Heart right ventricle (tissue), 16 donors: ENCODE measurements around the gene KCNRG. TPM values are rescaled to one million over a fixed set of nuclear protein-coding genes. Genes with fewer than 3 reads are reported as not detected.

ENCODE experiments used
- ATAC-seq, 8 donors: fragments of 200-7000 bp; cut with Tn5 transposase; one replicate each; pipeline ENCODE4 v1.9.1; 2020; ENCODE audit warnings: mild to moderate bottlenecking in 8 of 8, moderate library complexity in 8 of 8, moderate number of reproducible peaks in 1 of 8
- DNase-seq, 2 donors: peaks; one replicate each; pipeline ENCODE4 v3.0.0-alpha.2; 2020
- H3K27ac ChIP-seq, 10 donors: fragments of 200-600 bp; sonication (generic) in 2 of 10; one replicate each; pipeline versions ENCODE4 v1.5.0 to v1.8.0; 2020 to 2022; ENCODE audit warnings: mild to moderate bottlenecking in 3 of 10
- H3K27me3 ChIP-seq, 7 donors: fragments of 200-600 bp; one replicate each; pipeline ENCODE4 v1.8.0; 2021 to 2022; ENCODE audit warnings: mild to moderate bottlenecking in 2 of 7
- H3K36me3 ChIP-seq, 9 donors: fragments of 200-600 bp; sonication (generic) in 1 of 9; one replicate each; pipeline versions ENCODE4 v1.5.0 to v1.8.0; 2020 to 2022; ENCODE audit warnings: mild to moderate bottlenecking in 2 of 9
- H3K4me1 ChIP-seq, 9 donors: fragments of 200-600 bp; sonication (generic) in 1 of 9; one replicate each; pipeline versions ENCODE4 v1.5.0 to v1.8.0; 2020 to 2022; ENCODE audit warnings: mild to moderate bottlenecking in 4 of 9
- H3K4me3 ChIP-seq, 10 donors: fragments of 200-600 bp; sonication (generic) in 2 of 10; one replicate each; pipeline versions ENCODE4 v1.5.0 to v1.8.0; 2020 to 2022; ENCODE audit warnings: mild to moderate bottlenecking in 7 of 10, moderate library complexity in 2 of 10
- H3K9me3 ChIP-seq, 11 donors: fragments of 200-600 bp in 10 of 11; sonication (generic) in 2 of 11; one replicate each; pipeline versions ENCODE4 v1.5.0 to v1.8.0; 2013 to 2022; ENCODE audit warnings: mild to moderate bottlenecking in 2 of 11, control low read depth in 1 of 11, moderate library complexity in 1 of 11
- CTCF ChIP-seq, 9 donors: fragments of 200-600 bp; sonication (generic) in 2 of 9; IDR thresholded peaks; one replicate each; pipeline versions ENCODE4 v1.5.0 to v1.8.0; 2021 to 2022; ENCODE audit warnings: antibody characterized with exemption in 9 of 9, mild to moderate bottlenecking in 5 of 9, moderate library complexity in 1 of 9
- WGBS, 2 donors: extraction: QIAGEN DNeasy Blood & Tissue Kit; methylation state at CpG; one replicate each; pipeline ENCODE4 v1.1.7; 2013; ENCODE audit warnings: inconsistent platforms in 1 of 2; 5-methylcytosine and 5-hydroxymethylcytosine counted together
- intact Hi-C, 10 donors: fragments of 100-400 bp; cut with DNase I; formaldehyde crosslinking; loops; one replicate each; pipeline versions ENCODE4 v1.11.1 to v1.14.2; 2022
- polyA plus RNA-seq, 2 donors: library from polyadenylated mRNA; stranded (reverse); fragments of 200-250 nt; gene quantifications; one replicate each; pipeline ENCODE4 v1.2.3, GENCODE V29; 2013
- total RNA-seq, 10 donors: library from RNA; stranded (reverse); fragmentation: NEBNext Ultra II Directional in 3 of 10; extraction: Animal tissue kit (Norgen Biotek cat#: 25700) in 3 of 10; gene quantifications; one replicate each; pipeline versions ENCODE4 v1.2.1 to v1.2.4, GENCODE V29; 2021 to 2023
- donor health status: Arrhythmogenic right ventricular cardiomyopathy.
- donor health status: ischemic (EF 13 %, LVEDD 7.1; RV severe dilation, severe dysfunction).
- donor health status: healthy with polysubstance abuse.
- donor health status: DM: no; HTN: yes; CAD: no.
- donor health status: DM: no; HTN: no; CAD: no.
- donor health status: ischemic (EF 25% LVEDD 6.9; RV normal size, moderate dysfunction).
- donor health status: ischemic (EF 25% LVEDD 5.7; RV mildly dilated, moderate dysfunction).
- donor health status: healthy.
- donor health status: DM: yes; HTN: yes; CAD: no.
- donor health status: Ischemic cardiomyopathy.
- donor health status: ischemic (EF 35%, LVEDD 5.7; RV mildly dilated, moderate dysfunction).
- donor health status: nonischemic (EF 11% LVEDD 7.7; RV severe dilation, severe dysfunction).
- donor health status: DM: yes; HTN: yes; CAD: no.
- donor health status: PGD.
- donor health status: ischemic (EF 29% LVEDD 5.4; RV normal size, mild dysfunction).
- donor health status: nonischemic (EF 23%, LVEDD 6.1; RV moderate dilation, normal function).

KCNRG gene
- total and polyA plus RNA-seq, 12 donors, result 0.19 to 0.86 (median 0.23) TPM; not detected in 4

- Histone ChIP-seq H3K4me3 (no peak overlapping the region), H3K27ac (no peak overlapping the region), H3K4me1 (peaks cover 0 to 5% (median 0%) of the 10 kb centered on the region in 9 donors), H3K36me3 (peaks cover 0 to 31% (median 0%) of the 10 kb centered on the region in 9 donors), H3K27me3 (no peaks in the 10 kb centered on the region), H3K9me3 (no peaks in the 10 kb centered on the region)
- 51 to 57% methylated on average over 8 of the region's 8 CpGs for WGBS, 2 donors
- DNase-seq (peak; percentile 57 to 71), ATAC-seq (peak; percentile 64 to 85 (median 80))
- TF ChIP-seq CTCF (IDR thresholded peaks at IDR 0.05), result peak; percentile 71 to 94 (median 87)
- intact Hi-C loops, result loop anchor here (2.0 to 10.0 kb wide), 15 partner anchors 548 to 1096 kb away; no protein-coding TSS in a partner anchor
These were observed 38.7 kb upstream of the KCNRG start for GRCh38 chr13:49976314-49977258.

- Histone ChIP-seq H3K27me3 (no peaks in the 10 kb centered on the region), H3K4me3 (no peak overlapping the region), H3K9me3 (no peaks in the 10 kb centered on the region), H3K4me1 (peaks cover 0 to 5% (median 0%) of the 10 kb centered on the region in 9 donors), H3K27ac (peak overlapping the region in 3 of 10 donors; percentile 12 to 46 (median 19)), H3K36me3 (peaks cover 0 to 25% (median 0%) of the 10 kb centered on the region in 9 donors)
- no peak for TF ChIP-seq CTCF (IDR thresholded peaks at IDR 0.05)
- 71 to 80% methylated on average over 3 of the region's 3 CpGs for WGBS, 2 donors
- ATAC-seq (no peak), DNase-seq (no peak)
- intact Hi-C loops, result loop anchor here (2.0 to 10.0 kb wide), 15 partner anchors 547 to 1094 kb away; no protein-coding TSS in a partner anchor
These were observed 37.3 kb upstream of the KCNRG start for GRCh38 chr13:49977992-49978391.

DNA sequence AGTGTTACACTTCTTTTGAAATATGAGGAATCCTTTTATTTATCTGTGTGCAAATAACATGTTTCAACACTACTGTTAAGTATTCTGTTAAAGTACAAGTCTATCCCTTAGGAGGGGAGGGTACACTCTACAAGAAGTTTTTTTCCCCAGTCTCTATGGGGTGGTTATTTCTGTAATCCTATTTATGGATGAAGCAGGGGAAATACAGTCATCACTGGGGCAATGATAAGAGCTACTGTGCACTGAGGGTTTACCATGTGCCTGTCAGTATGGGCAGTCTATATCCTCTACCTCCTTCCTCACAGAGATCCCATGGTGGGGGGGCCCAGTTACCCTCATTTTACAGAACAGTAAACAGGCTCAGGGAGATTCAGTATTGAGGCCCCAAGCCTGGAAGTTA is 35.0 kb upstream of the KCNRG start:
- DNase-seq, result no peak
- H3K27ac ChIP-seq, result no peak overlapping the region
- peaks cover 0 to 28% (median 0%) of the 10 kb centered on the region in 9 donors for H3K36me3 ChIP-seq
- TF ChIP-seq CTCF (IDR thresholded peaks at IDR 0.05), result no peak
- peaks cover 0 to 9% (median 0%) of the 10 kb centered on the region in 9 donors for H3K4me1 ChIP-seq
- no peaks in the 10 kb centered on the region for H3K9me3 ChIP-seq
- peak in 3 of 8 donors; percentile 25 to 66 (median 45) for ATAC-seq
- no peaks in the 10 kb centered on the region for H3K27me3 ChIP-seq
- H3K4me3 ChIP-seq, result no peak overlapping the region
- intact Hi-C loops, result loop anchor here in 2 of 10 donors (5.0 to 10.0 kb wide), 2 partner anchors 547 to 825 kb away; no protein-coding TSS in a partner anchor

- 73 to 75% methylated on average over 2 of the region's 2 CpGs for WGBS, 2 donors
- ATAC-seq, result no peak
- Histone ChIP-seq H3K4me3 (no peak overlapping the region), H3K27me3 (no peaks in the 10 kb centered on the region), H3K36me3 (peaks cover 0 to 62% (median 0%) of the 10 kb centered on the region in 9 donors), H3K27ac (no peak overlapping the region), H3K9me3 (no peaks in the 10 kb centered on the region), H3K4me1 (peaks cover 0 to 12% (median 0%) of the 10 kb centered on the region in 9 donors)
- no peak for TF ChIP-seq CTCF (IDR thresholded peaks at IDR 0.05)
- intact Hi-C loops, result loop anchor here in 1 of 10 donors (10.0 kb wide), 1 partner anchor 820 kb away; no protein-coding TSS in a partner anchor
- DNase-seq, result no peak
These were observed 30.1 kb upstream of the KCNRG start for GRCh38 chr13:49985129-49985528.
